Measurements from ENCODE around the gene SULT1C3.

- TF ChIP-seq CTCF (IDR thresholded peaks at IDR 0.05; ENCODE audit: insufficient read depth, low read length), result no peak
- TF ChIP-seq REST (IDR thresholded peaks at IDR 0.05; ENCODE audit: insufficient replicate concordance, low read depth), result no peak
- TF ChIP-seq POLR2AphosphoS5 (IDR thresholded peaks at IDR 0.05; ENCODE audit: low read depth), result no peak
These were observed 32.0 kb downstream of the SULT1C3 start for GRCh38 chr2:108271691-108272253.
